ENCODE results near the gene SLCO2A1.

SLCO2A1 gene

GRCh38 chr3:133956353-133956752 is 73.4 kb downstream of the SLCO2A1 start:
- no peak for DNase-seq (ENCODE audit: extremely low read depth in 1 of 2, low read depth in 1 of 2)

GRCh38 chr3:133955892-133956291 is 73.8 kb downstream of the SLCO2A1 start:
- no peak for DNase-seq (ENCODE audit: extremely low read depth in 1 of 2, low read depth in 1 of 2)

GRCh38 chr3:133954717-133955360 is 74.9 kb downstream of the SLCO2A1 start:
- no peak for DNase-seq (ENCODE audit: extremely low read depth in 1 of 2, low read depth in 1 of 2)

GRCh38 chr3:133953297-133953696 is 76.4 kb downstream of the SLCO2A1 start:
- DNase-seq (ENCODE audit: extremely low read depth in 1 of 2, low read depth in 1 of 2) = no peak

GRCh38 chr3:133949438-133949837 is 80.3 kb downstream of the SLCO2A1 start:
- no peak for DNase-seq (ENCODE audit: extremely low read depth in 1 of 2, low read depth in 1 of 2)

GRCh38 chr3:133948996-133949395 is 80.7 kb downstream of the SLCO2A1 start:
- DNase-seq (ENCODE audit: extremely low read depth in 1 of 2, low read depth in 1 of 2) = no peak

- DNase-seq (ENCODE audit: extremely low read depth in 1 of 2, low read depth in 1 of 2) = no peak
Measured at GRCh38 chr3:133948131-133948810, 81.5 kb downstream of the SLCO2A1 start.

- DNase-seq (ENCODE audit: extremely low read depth in 1 of 2, low read depth in 1 of 2) = no peak
Measured at GRCh38 chr3:133945381-133946095, 84.2 kb downstream of the SLCO2A1 start.

GRCh38 chr3:133944641-133945380 is 84.9 kb downstream of the SLCO2A1 start:
- no peak for DNase-seq (ENCODE audit: extremely low read depth in 1 of 2, low read depth in 1 of 2)

GRCh38 chr3:133944181-133944580 is 85.5 kb downstream of the SLCO2A1 start:
- no peak for DNase-seq (ENCODE audit: extremely low read depth in 1 of 2, low read depth in 1 of 2)

GRCh38 chr3:133943639-133944141 is 86.0 kb downstream of the SLCO2A1 start:
- no peak for DNase-seq (ENCODE audit: extremely low read depth in 1 of 2, low read depth in 1 of 2)

GRCh38 chr3:133943031-133943535 is 86.6 kb downstream of the SLCO2A1 start:
- DNase-seq (ENCODE audit: extremely low read depth in 1 of 2, low read depth in 1 of 2) = no peak

GRCh38 chr3:133941415-133941821 is 88.3 kb downstream of the SLCO2A1 start:
- DNase-seq (ENCODE audit: extremely low read depth in 1 of 2, low read depth in 1 of 2) = no peak

- no peak for DNase-seq (ENCODE audit: extremely low read depth in 1 of 2, low read depth in 1 of 2)
Measured at GRCh38 chr3:133940536-133940935, 89.2 kb downstream of the SLCO2A1 start.

- DNase-seq (ENCODE audit: extremely low read depth in 1 of 2, low read depth in 1 of 2) = no peak
Measured at GRCh38 chr3:133939463-133939835, 90.3 kb downstream of the SLCO2A1 start.

- no peak for DNase-seq (ENCODE audit: extremely low read depth in 1 of 2, low read depth in 1 of 2)
Measured at GRCh38 chr3:133938770-133939462, 90.8 kb downstream of the SLCO2A1 start.

- DNase-seq (ENCODE audit: extremely low read depth in 1 of 2, low read depth in 1 of 2) = no peak
Measured at GRCh38 chr3:133937756-133938601, 91.7 kb downstream of the SLCO2A1 start.

- no peak for DNase-seq (ENCODE audit: extremely low read depth in 1 of 2, low read depth in 1 of 2)
Measured at GRCh38 chr3:133937061-133937686, 92.6 kb downstream of the SLCO2A1 start.
